Measurements from ENCODE around the gene NSUN2.

Gene NSUN2

DNA sequence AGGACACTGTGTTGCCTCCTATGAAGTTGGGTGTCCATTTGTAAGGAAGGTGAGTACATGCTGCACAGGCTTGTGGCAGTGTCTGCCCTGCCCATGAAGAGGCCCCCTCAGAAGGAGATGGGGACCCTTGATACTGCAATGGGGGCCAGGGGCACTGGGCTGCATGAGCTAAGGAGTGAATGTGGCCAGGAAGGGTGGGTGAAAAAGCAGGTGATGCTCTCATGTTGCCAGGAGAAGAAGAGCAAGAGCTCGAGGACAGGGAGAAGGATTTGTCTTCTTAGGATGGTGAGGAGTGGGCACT is 76.1 kb downstream of the NSUN2 start:
- Histone ChIP-seq H3K36me3 (ENCODE audit: control insufficient read depth in 1 of 2, insufficient read depth in 2 of 2, low read depth in 1 of 2, low read length in 2 of 2) (no peaks in the 10 kb centered on the region), H2BK5ac (ENCODE audit: low read depth, low read length, poor library complexity, severe bottlenecking) (no peak overlapping the region), H2AFZ (ENCODE audit: low read depth, low read length) (no peak overlapping the region), H2BK120ac (ENCODE audit: low read depth, low read length) (no peak overlapping the region), H3K9ac (ENCODE audit: low read length) (no peak overlapping the region), H2BK12ac (ENCODE audit: low read length in 2 of 2) (no peak overlapping the region), H3K4me3 (ENCODE audit: insufficient read depth in 1 of 2, low read depth in 1 of 2, low read length in 2 of 2) (no peak overlapping the region), H3K79me1 (replicated peaks; ENCODE audit: low read length, poor library complexity, severe bottlenecking) (no peaks in the 10 kb centered on the region), H3K9me3 (ENCODE audit: control insufficient read depth, low read length) (peaks cover 9% of the 10 kb centered on the region), H3K27me3 (ENCODE audit: control insufficient read depth in 1 of 2, insufficient read depth in 1 of 2, low read length in 2 of 2) (no peaks in the 10 kb centered on the region), H2BK15ac (ENCODE audit: low read depth, poor library complexity, severe bottlenecking) (no peak overlapping the region), H3K18ac (ENCODE audit: low read depth in 1 of 2, low read length in 2 of 2) (no peak overlapping the region), H3K4me1 (ENCODE audit: control insufficient read depth, insufficient read depth, low read depth, low read length) (no peaks in the 10 kb centered on the region), H4K8ac (ENCODE audit: low read length) (no peak overlapping the region), H3K4ac (ENCODE audit: low read depth in 1 of 2, low read length in 2 of 2) (no peak overlapping the region), H4K91ac (ENCODE audit: low read length) (no peak overlapping the region), H3K4me2 (ENCODE audit: low read length, poor library complexity, severe bottlenecking) (no peak overlapping the region), H3K27ac (ENCODE audit: low read length, poor library complexity, severe bottlenecking) (no peak overlapping the region), H3K14ac (ENCODE audit: low read length in 2 of 2) (no peak overlapping the region), H2AK5ac (ENCODE audit: low read length, severe bottlenecking) (no peak overlapping the region), H3K23ac (ENCODE audit: low read length in 2 of 2) (no peak overlapping the region)
- 53% methylated on average over 1 of the region's 1 CpG for WGBS
- DNase-seq: no peak

DNA sequence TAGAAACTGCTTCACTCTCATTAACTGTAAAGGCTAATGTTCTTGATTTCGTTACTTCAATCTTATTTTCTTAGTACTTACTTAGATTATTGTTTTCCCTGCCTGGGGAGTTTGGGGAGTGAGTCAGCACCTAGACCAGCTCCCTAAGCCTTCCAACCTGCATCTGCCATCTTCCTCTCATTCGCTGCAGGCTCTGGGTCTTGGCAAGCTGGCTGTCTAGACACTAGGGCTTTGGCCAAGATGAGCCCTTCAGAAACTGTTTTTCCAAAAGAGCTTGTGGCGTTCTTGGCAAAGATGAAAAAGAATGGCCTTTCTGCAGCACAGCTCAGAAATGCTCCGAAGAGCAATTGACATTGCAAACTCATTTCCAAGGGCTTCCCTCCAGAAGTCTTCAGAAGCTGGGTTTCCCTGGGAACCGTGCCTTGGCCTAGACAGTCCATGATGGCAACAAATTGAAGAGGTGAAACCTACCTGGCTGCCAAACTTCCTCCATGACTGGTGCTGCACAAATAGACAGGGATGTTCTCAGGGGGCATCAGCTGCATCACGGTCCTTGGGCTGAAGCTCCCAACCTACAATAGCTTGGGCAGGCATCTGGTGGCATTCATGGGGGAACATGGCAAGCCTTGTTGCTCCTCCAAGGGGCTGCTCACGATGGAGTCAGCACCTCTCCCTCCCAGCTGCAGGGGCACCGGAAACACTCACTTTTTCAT is 76.6 kb downstream of the NSUN2 start:
- H3K4ac ChIP-seq (ENCODE audit: low read depth in 1 of 2, low read length in 2 of 2): no peak overlapping the region
- H3K18ac ChIP-seq (ENCODE audit: low read depth in 1 of 2, low read length in 2 of 2): no peak overlapping the region
- no peak for DNase-seq
- no peak overlapping the region for H2BK12ac ChIP-seq (ENCODE audit: low read length in 2 of 2)
- no peak overlapping the region for H3K27ac ChIP-seq (ENCODE audit: low read length, poor library complexity, severe bottlenecking)
- H3K4me3 ChIP-seq (ENCODE audit: insufficient read depth in 1 of 2, low read depth in 1 of 2, low read length in 2 of 2): no peak overlapping the region
- no peak overlapping the region for H3K4me2 ChIP-seq (ENCODE audit: low read length, poor library complexity, severe bottlenecking)
- no peaks in the 10 kb centered on the region for H3K79me1 ChIP-seq (replicated peaks; ENCODE audit: low read length, poor library complexity, severe bottlenecking)
- no peak overlapping the region for H4K8ac ChIP-seq (ENCODE audit: low read length)
- H3K4me1 ChIP-seq (ENCODE audit: control insufficient read depth, insufficient read depth, low read depth, low read length): no peaks in the 10 kb centered on the region
- 71% methylated on average over 8 of the region's 8 CpGs for WGBS
- no peak overlapping the region for H2BK5ac ChIP-seq (ENCODE audit: low read depth, low read length, poor library complexity, severe bottlenecking)
- no peaks in the 10 kb centered on the region for H3K36me3 ChIP-seq (ENCODE audit: control insufficient read depth in 1 of 2, insufficient read depth in 2 of 2, low read depth in 1 of 2, low read length in 2 of 2)
- no peak overlapping the region for H3K23ac ChIP-seq (ENCODE audit: low read length in 2 of 2)
- no peak overlapping the region for H3K9ac ChIP-seq (ENCODE audit: low read length)
- no peak overlapping the region for H3K14ac ChIP-seq (ENCODE audit: low read length in 2 of 2)
- H4K91ac ChIP-seq (ENCODE audit: low read length): no peak overlapping the region
- no peak overlapping the region for H2BK120ac ChIP-seq (ENCODE audit: low read depth, low read length)
- H2AFZ ChIP-seq (ENCODE audit: low read depth, low read length): no peak overlapping the region
- no peaks in the 10 kb centered on the region for H3K27me3 ChIP-seq (ENCODE audit: control insufficient read depth in 1 of 2, insufficient read depth in 1 of 2, low read length in 2 of 2)
- peaks cover 9% of the 10 kb centered on the region for H3K9me3 ChIP-seq (ENCODE audit: control insufficient read depth, low read length)
- H2AK5ac ChIP-seq (ENCODE audit: low read length, severe bottlenecking): no peak overlapping the region
- no peak overlapping the region for H2BK15ac ChIP-seq (ENCODE audit: low read depth, poor library complexity, severe bottlenecking)

DNA sequence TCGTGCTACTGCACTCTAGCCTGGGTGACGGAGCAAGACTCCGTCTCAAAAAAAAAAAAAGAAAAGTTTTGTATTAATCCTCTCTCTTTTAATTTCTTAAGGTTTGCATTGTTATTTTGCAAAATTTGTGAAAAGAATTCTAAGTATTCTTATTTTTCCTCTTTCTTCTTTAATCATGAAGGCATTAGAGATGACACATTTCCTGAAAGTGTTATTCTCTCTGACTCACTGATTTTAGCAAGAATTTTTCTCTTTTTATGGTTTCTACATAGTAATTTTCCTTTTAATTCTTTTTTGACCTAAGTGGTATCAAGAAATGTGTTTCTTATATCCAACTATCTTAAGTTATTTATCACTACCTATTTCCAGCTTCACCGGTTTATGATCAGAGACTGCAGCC is 78.0 kb downstream of the NSUN2 start:
- H2BK12ac ChIP-seq (ENCODE audit: low read length in 2 of 2): no peak overlapping the region

DNA sequence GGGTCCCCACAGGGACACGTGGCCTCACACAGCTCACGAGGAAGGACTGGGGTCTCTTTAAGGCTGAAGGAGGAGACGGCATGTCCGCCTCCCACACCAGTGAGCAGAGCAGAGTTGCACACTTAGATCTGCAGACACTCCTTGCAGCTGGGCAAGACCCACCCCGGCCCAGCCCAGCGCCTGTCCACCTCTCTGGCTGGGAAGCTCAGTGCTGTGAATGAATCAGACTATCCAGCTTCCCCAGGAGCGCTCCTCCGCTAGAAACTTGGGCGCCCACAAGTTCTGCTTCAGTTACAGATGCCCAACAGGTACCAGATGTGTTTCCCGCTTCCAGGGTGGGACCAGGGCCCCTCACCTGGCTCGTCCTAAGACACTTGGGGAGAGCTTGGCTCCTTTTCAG is 78.9 kb downstream of the NSUN2 start:
- Histone ChIP-seq H3K4ac (ENCODE audit: low read depth in 1 of 2, low read length in 2 of 2) (no peak overlapping the region), H3K27me3 (ENCODE audit: control insufficient read depth in 1 of 2, insufficient read depth in 1 of 2, low read length in 2 of 2) (no peaks in the 10 kb centered on the region), H3K4me2 (ENCODE audit: low read length, poor library complexity, severe bottlenecking) (no peak overlapping the region), H3K79me1 (replicated peaks; ENCODE audit: low read length, poor library complexity, severe bottlenecking) (no peaks in the 10 kb centered on the region), H2AFZ (ENCODE audit: low read depth, low read length) (no peak overlapping the region), H2BK15ac (ENCODE audit: low read depth, poor library complexity, severe bottlenecking) (no peak overlapping the region), H3K4me1 (ENCODE audit: control insufficient read depth, insufficient read depth, low read depth, low read length) (no peaks in the 10 kb centered on the region), H2AK5ac (ENCODE audit: low read length, severe bottlenecking) (no peak overlapping the region), H2BK5ac (ENCODE audit: low read depth, low read length, poor library complexity, severe bottlenecking) (no peak overlapping the region), H3K18ac (ENCODE audit: low read depth in 1 of 2, low read length in 2 of 2) (no peak overlapping the region), H3K27ac (ENCODE audit: low read length, poor library complexity, severe bottlenecking) (no peak overlapping the region), H4K8ac (ENCODE audit: low read length) (no peak overlapping the region), H3K36me3 (ENCODE audit: control insufficient read depth in 1 of 2, insufficient read depth in 2 of 2, low read depth in 1 of 2, low read length in 2 of 2) (no peaks in the 10 kb centered on the region), H2BK12ac (ENCODE audit: low read length in 2 of 2) (no peak overlapping the region), H3K4me3 (ENCODE audit: insufficient read depth in 1 of 2, low read depth in 1 of 2, low read length in 2 of 2) (no peak overlapping the region), H4K91ac (ENCODE audit: low read length) (no peak overlapping the region), H3K14ac (ENCODE audit: low read length in 2 of 2) (no peak overlapping the region), H3K9ac (ENCODE audit: low read length) (no peak overlapping the region), H3K9me3 (ENCODE audit: control insufficient read depth, low read length) (peaks cover 3% of the 10 kb centered on the region), H2BK120ac (ENCODE audit: low read depth, low read length) (no peak overlapping the region), H3K23ac (ENCODE audit: low read length in 2 of 2) (no peak overlapping the region)
- DNase-seq: no peak
- WGBS: 77% methylated on average over 11 of the region's 11 CpGs

More for the DNA sequence above, 78.0 kb downstream of the NSUN2 start:
- Histone ChIP-seq H4K8ac (ENCODE audit: low read length) (no peak overlapping the region), H3K36me3 (ENCODE audit: control insufficient read depth in 1 of 2, insufficient read depth in 2 of 2, low read depth in 1 of 2, low read length in 2 of 2) (no peaks in the 10 kb centered on the region), H3K4ac (ENCODE audit: low read depth in 1 of 2, low read length in 2 of 2) (no peak overlapping the region), H3K9me3 (ENCODE audit: control insufficient read depth, low read length) (peaks cover 3% of the 10 kb centered on the region), H3K79me1 (replicated peaks; ENCODE audit: low read length, poor library complexity, severe bottlenecking) (no peaks in the 10 kb centered on the region), H3K18ac (ENCODE audit: low read depth in 1 of 2, low read length in 2 of 2) (no peak overlapping the region), H4K91ac (ENCODE audit: low read length) (no peak overlapping the region), H2AFZ (ENCODE audit: low read depth, low read length) (no peak overlapping the region), H2BK120ac (ENCODE audit: low read depth, low read length) (no peak overlapping the region), H2AK5ac (ENCODE audit: low read length, severe bottlenecking) (no peak overlapping the region), H3K4me3 (ENCODE audit: insufficient read depth in 1 of 2, low read depth in 1 of 2, low read length in 2 of 2) (no peak overlapping the region), H3K9ac (ENCODE audit: low read length) (no peak overlapping the region), H3K27me3 (ENCODE audit: control insufficient read depth in 1 of 2, insufficient read depth in 1 of 2, low read length in 2 of 2) (no peaks in the 10 kb centered on the region), H3K4me1 (ENCODE audit: control insufficient read depth, insufficient read depth, low read depth, low read length) (no peaks in the 10 kb centered on the region), H2BK5ac (ENCODE audit: low read depth, low read length, poor library complexity, severe bottlenecking) (no peak overlapping the region), H3K14ac (ENCODE audit: low read length in 2 of 2) (no peak overlapping the region), H2BK15ac (ENCODE audit: low read depth, poor library complexity, severe bottlenecking) (no peak overlapping the region), H3K4me2 (ENCODE audit: low read length, poor library complexity, severe bottlenecking) (no peak overlapping the region), H3K23ac (ENCODE audit: low read length in 2 of 2) (no peak overlapping the region), H3K27ac (ENCODE audit: low read length, poor library complexity, severe bottlenecking) (no peak overlapping the region)
- DNase-seq: no peak
- WGBS: no CpG with 5 or more reads among the region's 4 CpGs

Measured in mesenchymal stem cell (in vitro differentiated cells and primary cell).